ENCODE results near the gene OR8G1. TPM values are rescaled to one million over a fixed set of nuclear protein-coding genes. Genes with fewer than 3 reads are reported as not detected.

The OR8G1 gene
- total RNA-seq, 1 experiment from 2014 or later, result not detected

- no peaks in the 10 kb centered on the region for H3K79me2 ChIP-seq (ENCODE audit: low read length)
- H3K4me2 ChIP-seq (ENCODE audit: low read length), result no peak overlapping the region
- no peak overlapping the region for H3K9ac ChIP-seq (ENCODE audit: low read length)
- no peaks in the 10 kb centered on the region for H3K4me1 ChIP-seq (ENCODE audit: insufficient read depth, low read length)
- CTCF ChIA-PET, result no interaction called here
- no peak overlapping the region for H3K27ac ChIP-seq (ENCODE audit: low read length)
- H3K4me3 ChIP-seq (ENCODE audit: low read length), result no peak overlapping the region
- no peak for ATAC-seq
- no TSS peak for BruUV-seq (replicated peaks)
- H3K36me3 ChIP-seq (ENCODE audit: low read depth, low read length), result no peaks in the 10 kb centered on the region
- H4K20me1 ChIP-seq (ENCODE audit: low read length), result no peaks in the 10 kb centered on the region
- intact Hi-C loops (cut with micrococcal nuclease), result no loop called here
- H3F3A ChIP-seq (ENCODE audit: low read length, unreplicated experiment), result no peaks in the 10 kb centered on the region
- no peaks in the 10 kb centered on the region for H3K9me3 ChIP-seq (ENCODE audit: low read length)
- H3K27me3 ChIP-seq (ENCODE audit: low read length), result peaks cover 23% of the 10 kb centered on the region; the same call in 1 of the 2 replicates
- POLR2A ChIA-PET (ENCODE audit: unreplicated experiment), result no interaction called here
- H2AFZ ChIP-seq (ENCODE audit: low read length), result no peak overlapping the region
- H3K9me2 ChIP-seq (replicated peaks; ENCODE audit: low read length), result no peaks in the 10 kb centered on the region
- DNase-seq, result no peak
- TF ChIP-seq EZH2phosphoT487 (IDR thresholded peaks at IDR 0.05; ENCODE audit: borderline replicate concordance, low read length) (no peak), CTCF (conservative IDR thresholded peaks at IDR 0.05; ENCODE audit: low read depth, low read length) (no peak), EZH2 (IDR thresholded peaks at IDR 0.05; ENCODE audit: low read length, unreplicated experiment) (no peak)
These were observed 33.6 kb upstream of the OR8G1 start for GRCh38 chr11:124207102-124207792.

- no peak overlapping the region for H3K4me2 ChIP-seq (ENCODE audit: low read length)
- CTCF ChIA-PET, result no interaction called here
- no peaks in the 10 kb centered on the region for H3K36me3 ChIP-seq (ENCODE audit: low read depth, low read length)
- no peak for DNase-seq
- no peak for ATAC-seq
- POLR2A ChIA-PET (ENCODE audit: unreplicated experiment), result no interaction called here
- H3K4me1 ChIP-seq (ENCODE audit: insufficient read depth, low read length), result no peaks in the 10 kb centered on the region
- H4K20me1 ChIP-seq (ENCODE audit: low read length), result no peaks in the 10 kb centered on the region
- intact Hi-C loops (cut with micrococcal nuclease), result no loop called here
- no peak overlapping the region for H3K9ac ChIP-seq (ENCODE audit: low read length)
- H3K9me2 ChIP-seq (replicated peaks; ENCODE audit: low read length), result no peaks in the 10 kb centered on the region
- no peak overlapping the region for H2AFZ ChIP-seq (ENCODE audit: low read length)
- no peaks in the 10 kb centered on the region for H3K79me2 ChIP-seq (ENCODE audit: low read length)
- H3K27ac ChIP-seq (ENCODE audit: low read length), result no peak overlapping the region
- H3K4me3 ChIP-seq (ENCODE audit: low read length), result no peak overlapping the region
- BruUV-seq (replicated peaks), result no TSS peak
- no peaks in the 10 kb centered on the region for H3F3A ChIP-seq (ENCODE audit: low read length, unreplicated experiment)
- H3K9me3 ChIP-seq (ENCODE audit: low read length), result no peaks in the 10 kb centered on the region
- TF ChIP-seq EZH2phosphoT487 (IDR thresholded peaks at IDR 0.05; ENCODE audit: borderline replicate concordance, low read length), result no peak
- no peak for TF ChIP-seq CTCF (conservative IDR thresholded peaks at IDR 0.05; ENCODE audit: low read depth, low read length)
- TF ChIP-seq EZH2 (IDR thresholded peaks at IDR 0.05; ENCODE audit: low read length, unreplicated experiment), result no peak
- peaks cover 16% of the 10 kb centered on the region; the same call in 1 of the 2 replicates for H3K27me3 ChIP-seq (ENCODE audit: low read length)
These were observed 31.0 kb upstream of the OR8G1 start for GRCh38 chr11:124209824-124210357.

GRCh38 chr11:124210421-124210820 lies 30.5 kb upstream of the OR8G1 start:
- no peak for TF ChIP-seq EZH2phosphoT487 (IDR thresholded peaks at IDR 0.05; ENCODE audit: borderline replicate concordance, low read length)
- no peaks in the 10 kb centered on the region for H3K9me3 ChIP-seq (ENCODE audit: low read length)
- peaks cover 11% of the 10 kb centered on the region; the same call in 1 of the 2 replicates for H3K27me3 ChIP-seq (ENCODE audit: low read length)
- H3K36me3 ChIP-seq (ENCODE audit: low read depth, low read length), result no peaks in the 10 kb centered on the region
- ATAC-seq (no peak), DNase-seq (no peak)
- H3K79me2 ChIP-seq (ENCODE audit: low read length), result no peaks in the 10 kb centered on the region
- no peak overlapping the region for H3K4me3 ChIP-seq (ENCODE audit: low read length)
- no peaks in the 10 kb centered on the region for H4K20me1 ChIP-seq (ENCODE audit: low read length)
- no peak overlapping the region for H3K9ac ChIP-seq (ENCODE audit: low read length)
- no peak overlapping the region for H3K4me2 ChIP-seq (ENCODE audit: low read length)
- intact Hi-C loops (cut with micrococcal nuclease), result no loop called here
- ChIA-PET POLR2A (ENCODE audit: unreplicated experiment) (no interaction called here), CTCF (no interaction called here)
- H3K9me2 ChIP-seq (replicated peaks; ENCODE audit: low read length), result no peaks in the 10 kb centered on the region
- H3K4me1 ChIP-seq (ENCODE audit: insufficient read depth, low read length), result no peaks in the 10 kb centered on the region
- no TSS peak for BruUV-seq (replicated peaks)
- H3F3A ChIP-seq (ENCODE audit: low read length, unreplicated experiment), result no peaks in the 10 kb centered on the region
- no peak overlapping the region for H3K27ac ChIP-seq (ENCODE audit: low read length)
- no peak overlapping the region for H2AFZ ChIP-seq (ENCODE audit: low read length)
